K562 (cell line): ENCODE data around the gene SERPIND1. TPM values are rescaled to one million over a fixed set of nuclear protein-coding genes. Genes with fewer than 3 reads are reported as not detected.
A peak's percentile ranks its signal among the peaks of the same experiment; 100 is the strongest.

Source experiments
- BMI1 ChIP-seq: fragments of 150-350 bp; IDR thresholded peaks from 2 replicates; pipeline ENCODE4 v1.6.1; 2014; ENCODE audit warnings: low read length
- BRD9 ChIP-seq: fragments of 450-650 bp; IDR thresholded peaks from 2 replicates; pipeline ENCODE4 v1.6.1; 2018; ENCODE audit warnings: low read depth; ENCODE audit not compliant: partially characterized antibody
- CEBPG ChIP-seq, 3 experiments: fragments of 200-800 bp in 1 of 3; sonication (Bioruptor generic) in 1 of 3; sonication (generic) in 1 of 3; formaldehyde crosslinking in 1 of 3; IDR thresholded peaks in 2 of 3; conservative IDR thresholded peaks in 1 of 3; 2 replicates each; pipeline versions ENCODE4 v1.6.1 to v1.8.0; 2016 to 2022; ENCODE audit warnings: missing compliant biosample characterization in 2 of 3, missing genetic modification characterization in 2 of 3, mild to moderate bottlenecking in 1 of 3, missing genetic modification reagents in 1 of 3
- CREM ChIP-seq: IDR thresholded peaks from 2 replicates; pipeline ENCODE4 v1.6.1; 2014; ENCODE audit warnings: antibody characterized with exemption, low read depth
- FUS ChIP-seq: fragments of 200-400 bp; formaldehyde crosslinking; optimal IDR thresholded peaks from 2 replicates; pipeline ENCODE3; 2017; ENCODE audit warnings: low read depth, low read length
- HNRNPH1 ChIP-seq: fragments of 200-400 bp; formaldehyde crosslinking; optimal IDR thresholded peaks from 2 replicates; pipeline ENCODE3; 2017; ENCODE audit warnings: low read depth, mild to moderate bottlenecking, low read length, moderate library complexity
- L3MBTL2 ChIP-seq: fragments of 450-650 bp; IDR thresholded peaks from 2 replicates; pipeline ENCODE4 v1.6.1; 2016; ENCODE audit warnings: mild to moderate bottlenecking, moderate library complexity
- MCM2 ChIP-seq: fragments of 450-650 bp; IDR thresholded peaks from 2 replicates; pipeline ENCODE4 v1.6.1; 2017; ENCODE audit warnings: low read depth, mild to moderate bottlenecking
- MCM3 ChIP-seq: fragments of 450-650 bp; IDR thresholded peaks from 2 replicates; pipeline ENCODE4 v1.6.1; 2016
- MTF1 ChIP-seq: fragments of 250-450 bp; sonication (Bioruptor Pico); IDR thresholded peaks from 2 replicates; pipeline ENCODE4 v1.9.0; 2021; ENCODE audit warnings: moderate library complexity, mild to moderate bottlenecking, inconsistent platforms, borderline replicate concordance
- NCOA4 ChIP-seq: fragments of 450-650 bp; IDR thresholded peaks from 2 replicates; pipeline ENCODE4 v1.6.1; 2018; ENCODE audit warnings: mild to moderate bottlenecking; ENCODE audit not compliant: partially characterized antibody
- POLR2AphosphoS2 ChIP-seq: IDR thresholded peaks from 2 replicates; pipeline ENCODE4 v1.6.1; 2012; ENCODE audit warnings: low read length, improper control_type of control experiment
- POLR2H ChIP-seq: IDR thresholded peaks from 2 replicates; pipeline ENCODE4 v1.6.1; 2016; ENCODE audit warnings: missing genetic modification characterization, low read depth, mild to moderate bottlenecking, control low read depth, missing compliant biosample characterization, moderate library complexity
- ZKSCAN8 ChIP-seq: fragments of 200-800 bp; sonication (Bioruptor generic); IDR thresholded peaks from 2 replicates; pipeline ENCODE4 v1.6.1; 2016; ENCODE audit warnings: missing genetic modification characterization, missing compliant biosample characterization
- ZNF316 ChIP-seq: fragments of 450-650 bp; IDR thresholded peaks from 2 replicates; pipeline ENCODE4 v1.6.1; 2016
- polyA plus RNA-seq, 8 experiments: library from polyadenylated mRNA; depleted of rRNA in 4 of 8; stranded (reverse) in 5 of 8; unstranded in 3 of 8; fragments of >200 nt; fragmentation: Nextera tagmentation in 2 of 8; fragmentation: Illumina TruSeq in 1 of 8; extraction: Ambion mirVana in 2 of 8; extraction: Trizol in 1 of 8; gene quantifications; 2 replicates each; pipeline versions ENCODE4 v1.2.1 to v1.2.3, GENCODE V29; 2011 to 2014; ENCODE audit warnings: inconsistent platforms in 1 of 8, missing spikeins in 1 of 8
- total RNA-seq, 7 experiments: library from RNA; depleted of rRNA in 6 of 7; stranded (reverse); fragments of >200 nt in 6 of 7; fragmentation: Illumina TruSeq in 2 of 7; extraction: Trizol in 2 of 7; gene quantifications; 2 replicates each; pipeline versions ENCODE4 v1.2.1 to v1.2.3, GENCODE V29; 2011 to 2021; ENCODE audit warnings: low replicate concordance in 1 of 7
- TF ChIP-seq, protein P1 (sequence below): fragments of 200-800 bp; sonication (Bioruptor generic); IDR thresholded peaks from 2 replicates; pipeline ENCODE4 v1.6.1; 2016; ENCODE audit warnings: missing genetic modification characterization, missing compliant biosample characterization
- TF ChIP-seq, protein P2 (sequence below): fragments of 450-650 bp; formaldehyde crosslinking; IDR thresholded peaks from 2 replicates; pipeline ENCODE4 v1.4.0; 2020; ENCODE audit warnings: mild to moderate bottlenecking, moderate library complexity
- TF ChIP-seq, protein P3 (sequence below): fragments of 250-450 bp; sonication (Bioruptor Pico); IDR thresholded peaks from 2 replicates; pipeline ENCODE4 v1.4.0; 2020; ENCODE audit warnings: mild to moderate bottlenecking, moderate library complexity

The SERPIND1 gene
- total and polyA plus RNA-seq, 9 of the 15 experiments (the other 6 are each of a cell fraction or from before 2014, with no cell fraction given) = 0.04 to 0.11 (median 0.09) TPM; not detected in 6

DNA sequence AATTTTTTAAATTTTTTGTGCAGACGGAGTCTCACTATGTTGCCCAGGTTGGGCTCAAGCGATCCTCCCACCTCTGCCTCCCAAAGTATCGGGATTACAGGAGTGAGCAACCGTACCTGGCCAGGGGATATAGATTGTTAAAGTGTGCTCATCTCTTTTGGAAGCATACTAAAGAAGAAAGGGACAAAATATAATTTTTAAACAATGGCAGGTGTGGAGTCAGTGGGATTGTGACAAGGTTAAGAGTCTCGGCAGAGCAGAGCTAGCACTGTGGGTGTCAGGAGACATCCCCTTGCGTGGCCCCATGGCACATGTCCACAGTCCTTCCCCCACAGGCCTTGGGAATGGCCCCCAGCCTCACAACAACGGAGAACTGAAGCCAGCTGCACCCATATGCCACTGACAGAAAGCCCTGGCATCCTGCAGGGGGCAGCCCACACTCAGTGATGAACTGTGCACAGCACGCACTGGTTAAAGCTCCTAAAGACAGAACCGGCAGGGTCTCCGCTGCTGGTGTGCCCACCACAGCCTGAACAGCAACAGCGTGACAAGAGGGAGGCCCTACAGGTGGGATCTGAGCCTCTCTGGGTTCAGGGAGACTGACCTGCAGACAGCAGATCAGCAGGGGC, 29.9 kb downstream of the SERPIND1 start (continued):
- TF ChIP-seq, protein P1, sequence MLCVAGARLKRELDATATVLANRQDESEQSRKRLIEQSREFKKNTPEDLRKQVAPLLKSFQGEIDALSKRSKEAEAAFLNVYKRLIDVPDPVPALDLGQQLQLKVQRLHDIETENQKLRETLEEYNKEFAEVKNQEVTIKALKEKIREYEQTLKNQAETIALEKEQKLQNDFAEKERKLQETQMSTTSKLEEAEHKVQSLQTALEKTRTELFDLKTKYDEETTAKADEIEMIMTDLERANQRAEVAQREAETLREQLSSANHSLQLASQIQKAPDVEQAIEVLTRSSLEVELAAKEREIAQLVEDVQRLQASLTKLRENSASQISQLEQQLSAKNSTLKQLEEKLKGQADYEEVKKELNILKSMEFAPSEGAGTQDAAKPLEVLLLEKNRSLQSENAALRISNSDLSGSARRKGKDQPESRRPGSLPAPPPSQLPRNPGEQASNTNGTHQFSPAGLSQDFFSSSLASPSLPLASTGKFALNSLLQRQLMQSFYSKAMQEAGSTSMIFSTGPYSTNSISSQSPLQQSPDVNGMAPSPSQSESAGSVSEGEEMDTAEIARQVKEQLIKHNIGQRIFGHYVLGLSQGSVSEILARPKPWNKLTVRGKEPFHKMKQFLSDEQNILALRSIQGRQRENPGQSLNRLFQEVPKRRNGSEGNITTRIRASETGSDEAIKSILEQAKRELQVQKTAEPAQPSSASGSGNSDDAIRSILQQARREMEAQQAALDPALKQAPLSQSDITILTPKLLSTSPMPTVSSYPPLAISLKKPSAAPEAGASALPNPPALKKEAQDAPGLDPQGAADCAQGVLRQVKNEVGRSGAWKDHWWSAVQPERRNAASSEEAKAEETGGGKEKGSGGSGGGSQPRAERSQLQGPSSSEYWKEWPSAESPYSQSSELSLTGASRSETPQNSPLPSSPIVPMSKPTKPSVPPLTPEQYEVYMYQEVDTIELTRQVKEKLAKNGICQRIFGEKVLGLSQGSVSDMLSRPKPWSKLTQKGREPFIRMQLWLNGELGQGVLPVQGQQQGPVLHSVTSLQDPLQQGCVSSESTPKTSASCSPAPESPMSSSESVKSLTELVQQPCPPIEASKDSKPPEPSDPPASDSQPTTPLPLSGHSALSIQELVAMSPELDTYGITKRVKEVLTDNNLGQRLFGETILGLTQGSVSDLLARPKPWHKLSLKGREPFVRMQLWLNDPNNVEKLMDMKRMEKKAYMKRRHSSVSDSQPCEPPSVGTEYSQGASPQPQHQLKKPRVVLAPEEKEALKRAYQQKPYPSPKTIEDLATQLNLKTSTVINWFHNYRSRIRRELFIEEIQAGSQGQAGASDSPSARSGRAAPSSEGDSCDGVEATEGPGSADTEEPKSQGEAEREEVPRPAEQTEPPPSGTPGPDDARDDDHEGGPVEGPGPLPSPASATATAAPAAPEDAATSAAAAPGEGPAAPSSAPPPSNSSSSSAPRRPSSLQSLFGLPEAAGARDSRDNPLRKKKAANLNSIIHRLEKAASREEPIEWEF (CRISPR knock-in tag) = no peak
- TF ChIP-seq BMI1 = no peak
- TF ChIP-seq CEBPG (CRISPR knock-in tag; IDR thresholded peaks at IDR 0.05) = no peak
- no peak for TF ChIP-seq CEBPG (tag; conservative IDR thresholded peaks at IDR 0.05 in 1 of 2, IDR thresholded peaks at IDR 0.05 in 1 of 2)
- TF ChIP-seq, protein P2, sequence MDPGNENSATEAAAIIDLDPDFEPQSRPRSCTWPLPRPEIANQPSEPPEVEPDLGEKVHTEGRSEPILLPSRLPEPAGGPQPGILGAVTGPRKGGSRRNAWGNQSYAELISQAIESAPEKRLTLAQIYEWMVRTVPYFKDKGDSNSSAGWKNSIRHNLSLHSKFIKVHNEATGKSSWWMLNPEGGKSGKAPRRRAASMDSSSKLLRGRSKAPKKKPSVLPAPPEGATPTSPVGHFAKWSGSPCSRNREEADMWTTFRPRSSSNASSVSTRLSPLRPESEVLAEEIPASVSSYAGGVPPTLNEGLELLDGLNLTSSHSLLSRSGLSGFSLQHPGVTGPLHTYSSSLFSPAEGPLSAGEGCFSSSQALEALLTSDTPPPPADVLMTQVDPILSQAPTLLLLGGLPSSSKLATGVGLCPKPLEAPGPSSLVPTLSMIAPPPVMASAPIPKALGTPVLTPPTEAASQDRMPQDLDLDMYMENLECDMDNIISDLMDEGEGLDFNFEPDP = 0 out of 2 replicates have a peak, but pooled peaks have one; percentile 61
- TF ChIP-seq HNRNPH1 = no peak
- TF ChIP-seq BRD9 = no peak
- 0 out of 2 replicates have a peak, but pooled peaks have one; percentile 32 for TF ChIP-seq L3MBTL2
- no peak for TF ChIP-seq POLR2AphosphoS2
- no peak for TF ChIP-seq ZKSCAN8 (CRISPR knock-in tag)
- TF ChIP-seq, protein P3, sequence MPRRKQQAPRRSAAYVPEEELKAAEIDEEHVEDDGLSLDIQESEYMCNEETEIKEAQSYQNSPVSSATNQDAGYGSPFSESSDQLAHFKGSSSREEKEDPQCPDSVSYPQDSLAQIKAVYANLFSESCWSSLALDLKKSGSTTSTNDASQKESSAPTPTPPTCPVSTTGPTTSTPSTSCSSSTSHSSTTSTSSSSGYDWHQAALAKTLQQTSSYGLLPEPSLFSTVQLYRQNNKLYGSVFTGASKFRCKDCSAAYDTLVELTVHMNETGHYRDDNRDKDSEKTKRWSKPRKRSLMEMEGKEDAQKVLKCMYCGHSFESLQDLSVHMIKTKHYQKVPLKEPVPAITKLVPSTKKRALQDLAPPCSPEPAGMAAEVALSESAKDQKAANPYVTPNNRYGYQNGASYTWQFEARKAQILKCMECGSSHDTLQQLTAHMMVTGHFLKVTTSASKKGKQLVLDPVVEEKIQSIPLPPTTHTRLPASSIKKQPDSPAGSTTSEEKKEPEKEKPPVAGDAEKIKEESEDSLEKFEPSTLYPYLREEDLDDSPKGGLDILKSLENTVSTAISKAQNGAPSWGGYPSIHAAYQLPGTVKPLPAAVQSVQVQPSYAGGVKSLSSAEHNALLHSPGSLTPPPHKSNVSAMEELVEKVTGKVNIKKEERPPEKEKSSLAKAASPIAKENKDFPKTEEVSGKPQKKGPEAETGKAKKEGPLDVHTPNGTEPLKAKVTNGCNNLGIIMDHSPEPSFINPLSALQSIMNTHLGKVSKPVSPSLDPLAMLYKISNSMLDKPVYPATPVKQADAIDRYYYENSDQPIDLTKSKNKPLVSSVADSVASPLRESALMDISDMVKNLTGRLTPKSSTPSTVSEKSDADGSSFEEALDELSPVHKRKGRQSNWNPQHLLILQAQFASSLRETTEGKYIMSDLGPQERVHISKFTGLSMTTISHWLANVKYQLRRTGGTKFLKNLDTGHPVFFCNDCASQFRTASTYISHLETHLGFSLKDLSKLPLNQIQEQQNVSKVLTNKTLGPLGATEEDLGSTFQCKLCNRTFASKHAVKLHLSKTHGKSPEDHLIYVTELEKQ = no peak
- no peak for TF ChIP-seq POLR2H (tag)
- no peak for TF ChIP-seq FUS
- peak; percentile 48; the same call in 1 of the 2 replicates for TF ChIP-seq CREM
- no peak for TF ChIP-seq NCOA4
- TF ChIP-seq ZNF316 = no peak
- TF ChIP-seq MCM2 = no peak
- no peak for TF ChIP-seq MCM3
- TF ChIP-seq MTF1 = no peak
